GM20431 (cell line): ENCODE data around the gene SEC61A2.
"Not testable (repeated sequence)": the region's sequence is repeated elsewhere in the genome, so short reads cannot be mapped to it uniquely, and the experiment has no call there.

ENCODE experiments used
- in situ Hi-C: fragments of 300-500 bp; cut with MseI, MboI; formaldehyde crosslinking; loops from one replicate; pipeline ENCODE4 v1.15.0; 2020; ENCODE audit warnings: low sequenced_read_pairs; ENCODE audit not compliant: unreplicated experiment

SEC61A2 gene

DNA sequence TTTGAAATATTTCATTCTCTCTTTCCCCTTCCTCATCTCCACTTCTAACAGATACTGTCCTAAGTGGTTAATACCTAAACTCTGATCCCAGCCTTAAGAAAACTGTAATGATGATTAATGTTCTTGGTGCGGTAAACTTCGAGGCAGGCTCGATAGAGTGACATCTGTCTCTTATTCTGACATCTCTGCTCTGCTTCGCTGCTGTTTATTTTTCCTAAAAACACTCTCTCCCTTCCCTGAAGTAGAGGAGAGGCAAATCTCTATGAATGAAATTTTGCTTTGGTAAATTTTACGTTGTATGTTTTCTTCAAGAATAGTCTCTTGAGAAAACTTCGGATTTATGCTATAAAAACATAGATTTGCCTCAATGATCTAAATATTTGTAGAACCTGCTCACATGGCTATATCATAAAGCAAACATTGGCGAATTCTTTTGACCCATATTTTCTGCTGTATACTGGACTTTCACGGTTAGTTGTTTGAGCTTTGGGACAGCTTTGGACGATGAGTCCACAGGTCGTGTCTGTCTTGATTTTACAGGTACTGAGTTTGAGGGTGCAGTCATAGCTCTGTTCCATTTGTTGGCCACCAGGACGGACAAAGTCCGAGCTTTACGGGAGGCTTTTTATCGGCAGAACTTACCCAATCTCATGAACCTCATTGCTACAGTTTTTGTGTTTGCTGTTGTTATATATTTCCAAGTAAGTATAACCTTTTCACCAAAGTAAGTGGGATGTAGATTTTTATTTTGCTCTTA lies 27.1 kb downstream of the SEC61A2 start:
- in situ Hi-C loops = no loop called here

DNA sequence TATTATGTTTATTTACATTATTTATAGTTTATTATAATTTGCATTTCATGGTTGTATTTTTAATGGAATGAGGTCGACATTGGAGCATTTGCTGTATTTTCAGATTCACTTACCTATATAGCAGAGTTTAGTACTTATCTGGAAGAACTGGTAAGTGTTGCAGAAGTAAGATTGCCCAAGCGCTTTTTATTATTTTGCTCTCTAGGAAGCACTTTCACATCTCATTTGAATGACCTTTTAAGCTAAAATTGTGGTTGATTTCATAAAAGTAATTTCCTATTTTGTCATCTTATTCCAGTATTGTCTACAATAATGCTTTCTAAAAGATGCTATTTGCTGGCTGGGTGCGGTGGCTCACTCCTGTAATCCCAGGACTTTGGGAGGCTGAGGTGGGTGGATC lies 28.6 kb downstream of the SEC61A2 start:
- in situ Hi-C loops = no loop called here

DNA sequence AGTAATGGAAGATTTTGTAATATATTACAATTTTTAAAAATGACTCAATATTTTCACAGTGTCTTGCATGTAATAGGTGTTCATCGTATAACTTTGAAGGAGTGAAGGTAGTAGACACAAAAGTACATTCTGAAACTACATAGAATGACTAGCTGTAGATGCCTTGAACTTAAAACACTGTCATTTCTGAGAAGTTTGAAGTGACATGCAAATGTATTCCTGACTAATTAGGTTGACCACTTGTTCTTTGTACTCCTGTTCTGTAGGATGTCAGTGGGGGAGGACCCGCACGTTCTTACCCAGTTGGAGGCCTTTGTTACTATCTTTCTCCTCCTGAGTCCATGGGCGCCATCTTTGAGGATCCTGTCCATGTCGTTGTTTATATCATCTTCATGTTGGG lies 31.2 kb downstream of the SEC61A2 start:
- in situ Hi-C loops = no loop called here

DNA sequence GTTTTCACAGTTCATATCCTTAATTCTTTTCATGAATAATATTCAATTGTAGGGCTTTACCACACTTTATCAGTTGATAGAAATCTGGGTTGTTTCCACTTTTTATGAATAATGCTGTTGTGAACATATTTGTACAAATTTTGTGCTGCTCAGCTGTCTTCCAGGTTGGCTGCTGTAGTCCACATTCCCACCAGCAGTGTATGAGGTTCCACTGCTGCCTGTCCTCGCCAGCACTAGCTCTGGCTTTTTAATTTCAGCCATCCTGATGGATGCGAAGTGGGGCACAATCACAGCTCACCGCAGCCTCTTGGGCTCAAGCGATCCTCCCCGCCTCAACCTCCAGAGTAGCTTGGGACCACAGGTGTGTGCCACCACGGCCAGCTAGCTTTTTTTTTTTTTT lies 33.5 kb downstream of the SEC61A2 start:
- in situ Hi-C loops = no loop called here

DNA sequence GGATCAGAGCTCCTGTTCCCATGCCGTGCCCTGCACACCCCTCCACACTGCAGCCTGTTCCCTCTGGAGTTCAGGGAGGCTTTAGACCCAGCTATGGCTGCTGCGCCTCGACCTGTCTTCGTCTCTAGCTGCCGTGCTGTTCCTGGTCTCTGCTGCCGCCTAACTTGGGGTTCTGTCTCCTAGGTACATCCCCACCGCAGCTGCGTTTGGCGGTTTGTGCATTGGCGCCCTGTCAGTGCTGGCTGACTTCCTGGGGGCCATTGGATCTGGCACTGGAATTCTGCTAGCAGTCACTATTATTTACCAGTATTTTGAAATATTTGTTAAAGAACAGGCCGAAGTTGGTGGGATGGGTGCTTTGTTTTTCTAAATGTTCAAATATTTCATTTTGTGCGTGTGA lies 34.6 kb downstream of the SEC61A2 start:
- in situ Hi-C loops = no loop called here

DNA sequence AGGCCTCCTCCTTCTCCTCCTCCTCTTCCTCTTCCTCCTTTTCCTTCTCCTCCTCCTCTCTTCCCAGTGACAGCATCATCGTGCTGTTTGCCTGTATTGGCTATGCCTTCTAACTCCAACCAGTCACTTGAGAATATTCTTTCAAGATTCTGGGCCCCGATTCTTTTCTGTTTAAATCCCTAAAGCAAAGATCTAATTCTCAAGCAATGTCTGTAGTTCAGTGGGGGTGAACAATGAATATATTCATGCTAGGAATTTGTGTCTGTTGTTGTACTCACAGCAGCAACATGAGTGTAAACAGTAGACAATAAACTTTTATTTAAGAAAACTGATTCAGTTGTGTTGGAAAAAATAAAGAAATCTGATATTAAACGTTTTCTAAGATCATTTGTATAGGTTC lies 35.6 kb downstream of the SEC61A2 start:
- in situ Hi-C loops = no loop called here

DNA sequence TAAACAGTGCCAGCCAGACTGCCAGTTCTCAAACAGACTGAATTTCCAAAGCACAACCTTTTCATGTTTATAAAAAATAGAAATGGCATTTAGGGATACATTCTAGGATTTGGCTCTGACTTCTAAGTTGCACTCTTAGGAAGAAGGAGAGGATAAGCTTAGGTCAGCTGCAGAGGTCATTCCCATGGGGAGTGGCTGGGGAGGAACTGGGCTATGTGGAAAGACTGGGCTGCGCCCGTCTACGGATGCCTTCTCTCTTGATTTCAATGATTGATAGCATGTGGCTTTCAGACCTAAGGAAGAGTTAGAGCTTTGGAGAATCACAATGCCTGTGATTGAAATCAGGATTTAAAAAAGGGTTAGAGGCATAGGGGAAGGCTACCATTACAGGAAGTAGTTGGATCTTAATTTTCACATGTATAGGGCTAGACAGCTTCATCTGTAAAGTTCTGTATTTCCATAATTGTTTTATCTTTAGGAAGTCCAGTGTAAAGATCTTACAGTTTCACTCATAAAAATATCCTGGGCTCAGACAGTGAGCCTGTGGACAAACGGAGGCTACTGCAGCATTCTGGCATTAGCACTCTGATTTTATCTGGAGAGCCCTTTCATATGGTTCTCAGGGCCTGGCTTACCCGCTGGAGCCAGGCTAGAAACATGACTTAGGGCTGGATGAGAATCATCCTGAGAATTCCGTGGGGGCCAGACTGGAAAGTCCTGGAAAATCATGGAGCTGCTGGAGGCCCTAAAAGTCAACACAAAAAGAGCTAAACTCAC lies 36.7 kb downstream of the SEC61A2 start:
- in situ Hi-C loops = no loop called here

DNA sequence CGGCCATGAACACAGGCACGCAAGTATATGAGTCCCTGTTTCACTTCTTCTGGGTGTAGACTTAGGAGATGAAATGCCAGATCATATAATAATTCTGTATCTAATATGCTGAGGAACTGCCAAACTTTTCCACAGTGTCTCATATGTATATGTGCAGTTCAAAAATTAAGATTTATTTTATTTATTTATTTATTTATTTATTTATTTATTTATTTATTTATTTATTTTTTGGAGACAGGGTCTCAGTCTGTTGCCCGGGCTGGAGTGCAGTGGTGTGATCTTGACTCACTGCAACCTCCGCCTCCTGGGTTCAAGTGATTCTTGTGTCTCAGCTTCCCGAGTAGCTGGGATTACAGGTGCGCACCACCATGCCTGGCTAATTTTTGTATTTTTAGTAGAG lies 42.0 kb downstream of the SEC61A2 start:
- in situ Hi-C loops = not testable (repeated sequence)

DNA sequence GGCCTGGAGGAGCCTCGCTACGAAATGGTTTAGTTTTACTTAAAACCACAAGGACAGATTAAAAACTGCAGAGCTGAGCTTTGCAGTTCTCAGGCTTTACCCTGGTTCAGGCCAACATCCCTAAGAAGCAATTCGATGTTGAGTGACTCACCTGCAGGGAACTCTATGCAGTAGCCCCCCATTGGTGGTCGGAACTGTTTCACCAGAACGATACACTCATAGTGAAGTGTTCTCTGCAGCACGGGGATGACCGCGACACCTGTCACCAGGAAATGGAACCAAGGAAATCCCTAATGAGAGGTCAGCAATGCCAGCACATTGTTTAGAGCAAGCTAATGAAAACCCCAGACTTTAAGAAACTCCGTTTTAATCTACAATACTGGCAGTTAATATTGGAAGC lies 48.2 kb downstream of the SEC61A2 start:
- in situ Hi-C loops = no loop called here

DNA sequence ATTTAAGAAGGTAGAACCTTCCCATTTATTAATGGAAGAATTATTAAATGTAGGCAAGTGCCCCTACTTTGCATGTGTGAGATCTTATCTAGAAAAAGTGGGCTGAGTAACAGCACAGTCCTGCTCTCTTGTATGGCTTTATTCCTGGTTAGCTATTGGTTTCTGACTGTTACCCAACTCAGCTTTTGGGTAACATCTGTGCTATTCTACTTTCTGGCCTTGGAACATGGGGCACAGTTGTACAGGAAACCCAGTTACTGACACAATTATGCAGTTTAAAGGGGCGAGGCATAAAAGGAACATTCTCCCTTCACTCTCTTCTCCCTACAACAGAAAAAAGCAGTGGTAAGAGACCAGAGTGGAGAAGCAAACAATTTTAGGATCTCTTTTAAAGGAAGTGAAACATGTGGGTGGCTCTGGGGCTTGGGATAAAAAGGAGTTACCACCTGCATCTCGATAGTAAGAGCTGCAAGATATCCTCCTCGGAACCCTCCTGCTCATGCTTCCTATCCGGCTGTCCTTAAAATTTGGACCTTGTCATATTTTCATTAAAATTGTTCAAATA lies 50.2 kb downstream of the SEC61A2 start:
- in situ Hi-C loops = no loop called here

DNA sequence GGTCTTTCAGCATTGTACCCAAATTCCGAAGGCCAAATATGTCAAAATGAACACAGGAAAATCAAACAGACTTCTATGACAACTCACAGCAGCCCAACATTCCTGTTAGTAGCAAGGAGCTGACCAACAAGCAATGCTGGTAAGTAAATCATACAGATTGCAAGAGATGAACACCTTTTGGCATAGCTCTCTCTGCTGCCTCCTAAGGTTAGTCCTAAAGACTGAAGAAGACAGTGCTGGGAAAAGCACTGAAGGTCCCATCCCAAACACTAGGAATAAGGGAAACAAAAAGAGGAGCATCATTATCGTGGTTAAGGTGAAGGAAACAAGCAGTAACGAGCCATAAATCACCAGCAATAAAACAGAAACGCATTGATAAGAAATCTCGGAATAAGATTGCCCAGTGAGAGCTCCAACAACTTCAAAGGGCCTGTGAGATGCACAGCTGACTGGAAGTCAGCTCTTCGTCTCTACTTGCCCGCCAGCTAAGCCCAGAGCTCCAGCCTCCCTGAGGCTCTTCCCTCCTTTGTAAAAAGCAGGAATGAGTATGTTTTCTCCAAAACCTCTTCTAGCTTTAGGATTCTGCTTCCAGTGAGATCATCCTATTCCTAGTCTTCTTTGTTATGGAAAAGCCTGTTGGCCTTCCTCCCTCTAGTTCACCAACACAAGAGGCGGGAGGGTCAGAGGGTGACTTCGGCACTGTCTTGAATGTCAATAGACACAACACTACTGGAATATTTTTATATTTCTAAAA lies 50.9 kb downstream of the SEC61A2 start:
- in situ Hi-C loops = no loop called here

DNA sequence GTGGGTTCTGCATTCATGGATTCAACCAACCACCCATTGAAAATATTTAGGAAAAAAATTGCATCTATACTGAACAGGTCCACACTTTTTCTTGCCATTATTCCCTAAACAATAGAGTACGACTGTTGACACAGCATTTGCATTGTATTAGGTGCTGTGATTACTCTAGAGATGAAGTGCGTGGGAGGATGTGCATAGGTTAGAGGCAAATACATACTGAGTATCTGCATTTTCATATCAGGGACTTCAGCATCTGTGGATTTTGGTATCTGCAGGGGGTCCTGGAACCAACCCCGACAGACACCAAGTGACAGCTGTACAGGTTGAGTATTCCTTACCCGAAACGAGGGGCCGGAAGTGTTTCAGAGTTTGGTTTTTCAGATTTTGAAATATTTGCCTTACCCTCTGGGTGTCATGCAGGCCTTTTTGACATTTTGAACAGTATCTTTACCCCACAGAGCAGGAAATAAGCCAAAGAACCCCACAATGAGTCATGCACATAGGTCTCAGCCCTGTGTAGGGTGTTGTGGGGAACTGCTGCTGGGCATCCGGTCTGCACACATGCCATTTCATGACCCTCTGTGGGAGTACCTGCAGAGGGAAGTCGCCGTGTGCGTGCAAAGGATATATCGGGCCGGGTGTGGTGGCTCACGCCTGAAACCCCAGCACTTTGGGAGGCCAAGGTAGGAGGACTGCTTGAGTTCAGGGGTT lies 51.7 kb downstream of the SEC61A2 start:
- in situ Hi-C loops = no loop called here

DNA sequence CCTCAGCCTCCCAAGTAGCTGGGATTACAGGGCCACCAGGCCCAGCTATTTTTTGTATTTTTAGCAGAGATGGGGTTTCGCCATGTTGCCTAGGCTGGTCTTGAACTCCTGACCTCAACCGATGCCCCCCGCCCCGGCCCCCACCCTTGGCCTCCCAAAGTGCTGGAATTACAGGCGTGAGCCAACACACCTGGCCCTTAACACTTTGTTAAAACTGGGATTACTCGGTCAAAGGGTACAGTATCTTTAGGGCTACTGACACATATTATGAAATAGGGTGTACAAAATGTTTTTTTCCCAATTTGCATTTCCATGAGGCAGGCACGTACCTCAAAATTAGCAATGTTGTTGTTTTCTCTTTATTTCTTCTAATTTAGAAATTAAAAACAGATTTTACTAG lies 54.7 kb downstream of the SEC61A2 start:
- in situ Hi-C loops = no loop called here

DNA sequence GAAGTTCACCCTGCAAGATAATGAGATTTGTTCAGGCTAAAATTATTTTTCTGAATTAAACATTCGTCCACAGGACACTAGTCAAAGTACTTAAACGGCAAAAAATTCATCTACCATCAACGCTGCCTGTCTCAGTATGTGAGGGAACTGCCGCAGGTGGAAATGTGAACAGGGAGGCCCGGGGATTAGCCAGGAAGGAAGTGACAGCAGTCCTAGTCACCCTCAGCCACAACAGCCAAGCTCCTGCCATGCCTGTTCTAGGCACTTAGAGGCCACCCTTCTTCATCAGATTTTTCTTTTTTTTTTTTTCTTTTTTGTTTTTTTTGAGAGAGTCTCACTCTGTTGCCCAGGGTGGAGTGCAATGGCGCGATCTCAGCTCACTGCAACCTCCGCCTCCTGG lies 56.8 kb downstream of the SEC61A2 start:
- in situ Hi-C loops = no loop called here

DNA sequence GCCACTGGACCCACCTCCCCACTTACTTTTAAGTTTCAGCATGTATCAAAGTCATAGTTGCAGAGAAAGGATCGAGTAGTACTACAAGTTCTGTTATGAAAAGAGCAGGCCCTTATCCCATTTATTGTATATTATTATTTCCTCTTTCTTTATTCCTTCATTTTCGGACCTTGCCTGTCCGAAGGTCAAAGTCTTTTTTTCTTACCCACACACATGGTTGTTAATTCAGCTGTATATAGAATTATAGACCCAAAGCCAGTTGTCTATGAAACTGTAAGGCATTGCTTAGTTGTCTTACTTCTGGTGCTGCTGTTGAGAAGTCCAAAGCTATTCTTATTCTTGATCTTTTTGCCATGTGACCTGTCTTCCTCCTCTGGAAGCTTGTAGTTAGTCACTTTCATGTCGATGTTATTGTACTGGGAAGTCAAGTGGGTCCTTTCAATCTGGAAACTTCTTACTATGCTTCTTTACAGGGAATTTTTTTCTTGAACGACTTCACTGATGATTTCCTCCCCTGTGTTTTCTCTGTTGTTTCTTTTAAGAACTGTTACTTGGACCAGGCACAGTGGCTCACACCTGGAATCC lies 57.9 kb downstream of the SEC61A2 start:
- in situ Hi-C loops = no loop called here

DNA sequence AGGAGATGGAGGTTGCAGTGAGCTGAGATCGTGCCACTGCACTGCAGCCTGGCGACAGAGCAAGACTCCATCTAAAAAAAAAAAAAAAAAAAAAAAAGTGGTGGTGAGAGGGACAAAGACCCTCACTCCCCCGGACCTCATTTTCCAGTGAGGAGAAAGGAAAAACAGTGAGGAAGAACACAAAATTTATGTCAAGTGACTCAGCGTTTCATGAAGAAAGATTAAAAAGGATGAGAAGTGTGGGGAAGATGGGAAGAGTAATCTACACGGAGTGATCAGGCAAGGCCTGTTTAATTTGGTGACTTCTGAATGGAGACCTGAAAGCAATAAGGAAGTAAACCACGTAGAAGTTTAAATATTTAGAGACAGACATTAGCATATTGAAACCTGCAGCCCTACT lies 59.2 kb downstream of the SEC61A2 start:
- in situ Hi-C loops = no loop called here

DNA sequence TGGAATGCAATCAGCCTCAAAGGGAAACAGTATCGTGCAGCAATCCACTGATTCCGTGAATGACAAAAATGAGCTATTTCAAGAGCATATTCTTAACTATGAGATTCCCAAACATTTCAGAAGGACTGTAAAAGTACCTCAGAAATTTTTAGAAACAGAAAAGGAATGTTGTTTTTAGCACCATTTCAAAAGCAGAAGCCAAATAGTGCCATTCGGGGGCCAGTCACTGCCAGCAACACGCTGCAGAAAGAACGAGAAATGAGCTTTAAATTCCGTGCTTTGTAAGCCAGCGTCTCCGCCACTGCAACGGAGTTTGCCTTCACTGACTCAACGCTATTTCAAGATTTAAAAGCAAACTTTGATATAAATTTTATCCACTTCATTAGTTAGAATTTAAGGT lies 59.9 kb downstream of the SEC61A2 start:
- in situ Hi-C loops = no loop called here

DNA sequence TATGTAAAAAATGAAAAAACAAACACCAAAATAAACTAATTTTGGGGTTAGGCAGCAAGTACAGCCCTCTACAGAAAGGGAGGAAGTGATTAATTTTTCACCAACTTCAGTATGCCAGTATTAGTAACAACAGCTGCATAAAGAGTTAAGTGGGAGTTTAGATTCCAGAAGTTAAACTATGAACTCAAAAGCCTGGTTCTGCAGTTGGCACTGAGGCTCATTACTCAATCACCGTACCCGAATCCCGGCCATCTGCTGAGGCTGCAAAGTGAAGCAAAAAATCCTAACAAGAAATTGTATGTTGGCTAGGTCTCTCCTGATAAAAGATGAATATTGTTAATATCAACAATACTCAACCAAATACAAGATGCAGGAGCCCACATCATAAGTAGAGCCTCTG lies 62.2 kb downstream of the SEC61A2 start:
- in situ Hi-C loops = no loop called here

DNA sequence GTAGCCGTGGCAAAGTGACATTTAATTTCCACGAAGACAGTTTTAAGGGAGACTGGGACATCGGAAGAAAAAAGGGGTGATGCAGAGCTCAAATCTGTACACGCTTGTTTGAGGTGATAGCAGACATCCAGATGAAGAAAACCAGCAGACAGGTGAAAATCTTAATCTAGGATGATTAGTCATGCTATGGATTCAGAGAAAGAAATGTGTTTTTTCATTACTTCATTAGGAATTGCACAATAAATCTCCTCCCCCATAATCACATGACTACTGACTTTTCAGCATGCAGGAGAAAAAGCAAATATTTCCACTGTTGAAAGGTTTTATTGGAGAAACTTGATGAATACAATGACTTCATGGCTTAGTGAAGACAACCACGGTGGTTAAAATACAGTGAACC lies 63.7 kb downstream of the SEC61A2 start:
- in situ Hi-C loops = no loop called here

DNA sequence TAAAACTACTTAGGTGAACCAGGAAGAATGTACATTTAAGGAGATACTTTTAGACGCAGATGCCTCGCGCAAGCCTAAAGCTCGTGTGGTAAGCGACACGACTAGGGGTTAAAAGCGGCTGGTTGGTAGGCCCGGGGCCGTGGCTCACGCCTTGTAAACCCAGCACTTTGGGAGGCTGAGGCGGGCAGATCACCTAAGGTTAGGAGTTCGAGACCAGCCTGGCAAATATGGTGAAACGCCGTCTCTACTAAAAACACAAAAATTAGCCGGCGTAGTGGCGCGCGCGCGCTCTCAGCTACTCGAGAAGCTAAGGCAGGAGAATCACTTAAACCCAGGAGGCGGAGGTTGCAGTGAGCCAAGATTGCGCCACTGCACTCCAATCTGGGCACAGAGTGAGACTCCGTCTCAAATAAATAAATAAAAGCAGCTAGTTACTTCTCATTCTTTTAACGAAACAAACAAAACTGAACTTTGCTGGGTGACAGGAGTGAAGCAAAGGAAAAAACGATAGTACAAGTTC lies 65.3 kb downstream of the SEC61A2 start:
- in situ Hi-C loops = no loop called here
